ENCODE data around the gene PTPRN2. TPM values are rescaled to one million over a fixed set of nuclear protein-coding genes. Genes with fewer than 3 reads are reported as not detected.

Gene PTPRN2
- total RNA-seq, 3 donors from 2014 or later = 0.43 to 0.66 (median 0.63) TPM

DNA sequence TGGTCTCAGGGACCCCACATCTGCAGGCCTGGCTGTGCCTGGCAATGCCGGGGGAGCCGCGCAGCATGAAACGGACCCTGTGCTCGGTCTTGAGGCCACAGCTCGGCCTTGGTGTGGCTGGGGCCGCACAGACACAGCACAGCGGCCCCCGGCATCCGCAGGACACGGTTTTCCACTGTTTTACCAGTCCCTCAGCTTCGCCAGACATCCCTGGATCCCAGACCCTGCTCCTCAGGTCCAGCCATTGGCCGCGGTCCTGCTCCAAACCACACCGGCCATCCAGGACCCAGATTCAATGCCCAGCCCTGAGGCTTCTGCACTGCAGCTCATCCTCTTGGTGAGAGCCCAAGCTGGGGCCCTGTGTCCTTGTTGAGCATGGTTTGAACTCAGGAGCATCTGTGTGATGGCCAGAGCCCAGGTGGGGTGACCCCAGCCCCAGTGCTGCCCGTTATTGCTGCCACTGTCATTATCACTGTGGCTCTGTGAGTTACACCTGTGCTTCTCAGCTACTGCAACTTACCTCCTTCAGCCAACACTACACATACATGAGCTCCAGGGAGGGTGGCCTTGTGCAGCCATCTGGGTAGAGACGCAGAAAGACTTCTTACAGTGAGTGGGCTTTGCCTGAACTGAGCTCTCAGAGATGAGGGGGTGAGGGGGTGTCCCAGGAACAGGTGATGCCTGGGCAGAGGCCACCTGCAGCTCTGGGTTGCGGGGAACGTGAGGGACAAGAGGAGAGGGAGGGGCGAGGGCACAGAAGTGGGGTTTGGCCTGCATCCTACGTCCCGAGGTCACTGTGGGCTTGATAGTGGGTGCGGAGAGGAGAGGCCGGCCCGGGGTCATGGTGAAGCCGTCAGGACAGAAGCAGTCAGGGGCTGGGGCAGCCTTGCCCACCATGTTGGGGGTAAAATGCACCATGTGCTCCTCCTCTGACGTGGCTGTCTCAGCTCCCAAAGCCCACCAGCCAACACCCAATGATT lies 567.6 kb downstream of the PTPRN2 start:
- ATAC-seq = no peak
- H3K4me3 Mint-ChIP-seq = no peak overlapping the region
- DNase-seq = no peak
- H3K9me3 Mint-ChIP-seq = no peaks in the 10 kb centered on the region
- H3K27me3 Mint-ChIP-seq (ENCODE audit: low read depth) = no peaks in the 10 kb centered on the region
- no peaks in the 10 kb centered on the region for H3K36me3 Mint-ChIP-seq (ENCODE audit: insufficient read depth)
- H3K4me1 Mint-ChIP-seq (ENCODE audit: low read depth) = no peaks in the 10 kb centered on the region

DNA sequence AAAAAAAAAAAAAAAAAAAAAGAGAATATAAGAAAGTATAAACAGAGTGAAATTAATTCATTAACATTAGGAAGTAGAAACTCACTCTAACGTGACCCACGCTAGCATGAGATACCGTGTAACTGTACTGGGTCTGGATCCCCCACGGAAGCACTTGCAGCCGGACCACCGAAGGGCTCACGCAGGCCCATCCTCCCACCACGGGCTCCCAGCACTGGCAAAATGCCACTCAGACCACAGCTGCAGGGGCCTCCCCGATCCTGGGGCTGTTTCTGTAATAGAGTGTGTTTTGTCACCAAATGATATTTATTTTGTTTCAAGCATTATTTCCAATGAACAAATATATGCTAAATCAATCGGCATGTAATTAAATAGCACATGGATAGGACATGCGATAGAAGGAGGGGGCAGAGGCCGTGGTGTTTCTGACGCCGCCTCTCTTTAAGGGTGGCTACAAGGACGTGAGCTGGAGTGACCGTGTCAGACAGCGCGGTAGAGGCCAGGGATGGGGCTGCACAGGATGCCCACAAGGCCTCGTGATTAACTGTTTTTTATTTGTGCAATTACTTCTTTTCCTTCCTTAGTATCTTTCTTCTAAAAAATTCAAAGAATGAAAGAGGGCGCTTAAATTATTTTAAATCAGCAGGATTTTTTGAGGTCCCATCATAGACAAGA lies 568.5 kb downstream of the PTPRN2 start:
- H3K36me3 Mint-ChIP-seq (ENCODE audit: insufficient read depth) = no peaks in the 10 kb centered on the region
- H3K4me1 Mint-ChIP-seq (ENCODE audit: low read depth) = no peaks in the 10 kb centered on the region
- ATAC-seq (no peak), DNase-seq (no peak)
- H3K9me3 Mint-ChIP-seq = no peaks in the 10 kb centered on the region
- no peak overlapping the region for H3K4me3 Mint-ChIP-seq
- no peaks in the 10 kb centered on the region for H3K27me3 Mint-ChIP-seq (ENCODE audit: low read depth)

DNA sequence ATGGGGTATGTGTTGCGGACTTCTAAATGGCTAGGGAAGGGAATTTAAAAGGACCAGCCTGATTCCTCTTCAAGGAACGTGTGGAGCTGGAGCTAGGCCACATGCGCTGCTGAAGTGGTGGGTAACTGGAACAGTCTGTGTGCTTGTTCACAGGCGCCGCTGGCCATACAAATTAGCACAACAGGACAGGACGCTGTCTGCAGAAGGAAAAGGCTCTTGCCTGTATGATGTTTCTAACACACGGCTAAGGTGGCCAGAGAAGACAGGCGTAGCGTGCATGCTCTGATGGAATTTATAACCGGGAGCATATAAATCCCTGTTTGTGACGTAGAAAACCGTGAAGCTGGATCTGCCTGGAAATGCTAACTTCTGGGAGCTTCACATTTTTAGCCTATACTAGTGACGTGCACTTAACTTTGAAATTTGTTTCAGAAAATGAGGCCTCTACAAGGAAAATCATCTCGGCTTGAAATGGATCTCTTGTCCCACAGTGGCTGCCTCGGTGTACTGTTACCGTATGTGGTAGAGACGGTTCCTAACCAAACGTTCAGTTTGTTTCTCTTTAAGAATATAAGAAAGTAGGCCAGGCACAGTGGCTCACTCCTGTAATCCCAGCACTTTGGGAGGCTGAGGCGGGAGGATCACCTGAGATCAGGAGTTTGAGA lies 569.4 kb downstream of the PTPRN2 start:
- ATAC-seq = no peak
- Mint-ChIP-seq H3K27me3 (ENCODE audit: low read depth) (no peaks in the 10 kb centered on the region), H3K9me3 (no peaks in the 10 kb centered on the region), H3K4me1 (ENCODE audit: low read depth) (no peaks in the 10 kb centered on the region), H3K36me3 (ENCODE audit: insufficient read depth) (no peaks in the 10 kb centered on the region), H3K4me3 (no peak overlapping the region)
- DNase-seq = no peak

- Mint-ChIP-seq H3K4me3 (no peak overlapping the region), H3K9me3 (no peaks in the 10 kb centered on the region), H3K4me1 (ENCODE audit: low read depth) (no peaks in the 10 kb centered on the region), H3K27me3 (ENCODE audit: low read depth) (no peaks in the 10 kb centered on the region), H3K36me3 (ENCODE audit: insufficient read depth) (no peaks in the 10 kb centered on the region)
- ATAC-seq = no peak
- no peak for DNase-seq
Measured at GRCh38 chr7:158017111-158018097, 570.2 kb downstream of the PTPRN2 start.

- H3K9me3 Mint-ChIP-seq = no peaks in the 10 kb centered on the region
- no peak for ATAC-seq
- H3K4me1 Mint-ChIP-seq (ENCODE audit: low read depth) = peaks cover 8% of the 10 kb centered on the region
- DNase-seq = no peak
- H3K4me3 Mint-ChIP-seq = no peak overlapping the region
- no peaks in the 10 kb centered on the region for H3K27me3 Mint-ChIP-seq (ENCODE audit: low read depth)
- no peaks in the 10 kb centered on the region for H3K36me3 Mint-ChIP-seq (ENCODE audit: insufficient read depth)
Measured at GRCh38 chr7:158016180-158017097, 571.2 kb downstream of the PTPRN2 start.

DNA sequence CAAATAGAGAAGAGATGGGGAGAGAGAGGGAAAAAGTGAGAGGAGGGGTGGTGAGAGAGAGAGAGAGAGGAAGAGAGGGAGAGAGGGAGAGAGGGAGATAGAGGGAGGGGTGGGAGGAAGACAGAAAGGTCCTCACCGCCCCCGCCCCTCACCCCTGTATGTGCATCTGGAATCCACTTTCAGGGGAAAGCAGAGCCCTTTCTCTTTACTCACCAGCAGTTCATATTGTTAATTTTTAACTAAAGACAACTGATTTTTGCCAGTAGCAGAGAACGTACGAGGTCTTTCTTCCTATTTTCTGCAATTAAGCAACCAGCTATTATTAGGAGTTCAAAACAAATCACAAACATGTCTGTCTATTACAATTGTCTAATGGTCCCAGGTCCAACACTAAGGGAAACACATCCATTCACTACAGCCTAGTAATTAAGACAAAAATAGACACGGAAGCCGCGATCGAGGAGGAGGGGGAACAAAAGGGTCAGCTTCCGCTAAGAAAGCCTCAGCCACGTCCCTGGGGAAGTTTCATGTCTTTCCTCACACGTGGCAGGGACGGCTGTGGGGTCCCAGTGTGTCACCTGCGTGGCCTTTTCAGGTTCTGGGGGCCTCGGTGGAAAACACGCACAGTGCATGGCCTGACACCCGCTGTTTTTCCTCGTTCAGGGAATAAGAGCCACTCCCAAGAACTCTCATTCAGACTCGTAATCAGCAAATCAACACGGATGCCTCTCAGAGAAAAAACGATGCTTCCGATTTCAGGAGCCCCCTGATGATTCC lies 572.0 kb downstream of the PTPRN2 start:
- no peak for DNase-seq
- no peak for ATAC-seq
- Mint-ChIP-seq H3K4me1 (ENCODE audit: low read depth) (peaks cover 15% of the 10 kb centered on the region), H3K27me3 (ENCODE audit: low read depth) (no peaks in the 10 kb centered on the region), H3K4me3 (no peak overlapping the region), H3K9me3 (no peaks in the 10 kb centered on the region), H3K36me3 (ENCODE audit: insufficient read depth) (no peaks in the 10 kb centered on the region)

- Mint-ChIP-seq H3K27me3 (ENCODE audit: low read depth) (no peaks in the 10 kb centered on the region), H3K4me3 (no peak overlapping the region), H3K9me3 (no peaks in the 10 kb centered on the region), H3K4me1 (ENCODE audit: low read depth) (peaks cover 15% of the 10 kb centered on the region), H3K36me3 (ENCODE audit: insufficient read depth) (no peaks in the 10 kb centered on the region)
- DNase-seq (no peak), ATAC-seq (no peak)
Measured at GRCh38 chr7:158014976-158015375, 572.6 kb downstream of the PTPRN2 start.

- no peaks in the 10 kb centered on the region for H3K27me3 Mint-ChIP-seq (ENCODE audit: low read depth)
- no peaks in the 10 kb centered on the region for H3K9me3 Mint-ChIP-seq
Measured at GRCh38 chr7:158013085-158013668, 574.4 kb downstream of the PTPRN2 start.

DNA sequence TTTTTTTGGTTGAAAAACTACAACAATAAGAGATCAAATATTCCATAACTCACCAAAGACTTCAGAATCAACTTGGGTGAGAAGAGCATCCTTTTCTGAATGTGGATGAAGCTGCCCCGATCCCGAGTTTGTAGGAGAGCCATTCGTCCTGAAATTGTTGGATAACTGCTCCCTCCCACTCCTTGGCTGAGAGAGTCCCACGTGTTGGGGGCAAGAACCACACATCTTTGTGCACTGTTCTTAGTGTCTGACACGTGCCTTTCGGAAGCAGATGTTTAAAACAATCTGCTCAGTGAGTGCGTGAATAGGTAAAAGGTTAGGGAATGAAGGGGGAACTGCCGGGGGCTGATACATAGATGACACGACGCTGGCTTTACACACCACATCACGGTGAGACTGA lies 575.7 kb downstream of the PTPRN2 start:
- ATAC-seq (no peak), DNase-seq (no peak)
- no peaks in the 10 kb centered on the region for H3K36me3 Mint-ChIP-seq (ENCODE audit: insufficient read depth)
- no peaks in the 10 kb centered on the region for H3K27me3 Mint-ChIP-seq (ENCODE audit: low read depth)
- no peaks in the 10 kb centered on the region for H3K9me3 Mint-ChIP-seq
- H3K4me1 Mint-ChIP-seq (ENCODE audit: low read depth) = peaks cover 15% of the 10 kb centered on the region
- no peak overlapping the region for H3K4me3 Mint-ChIP-seq

More at GRCh38 chr7:158013085-158013668, 574.4 kb downstream of the PTPRN2 start:
- no peak for DNase-seq
- H3K36me3 Mint-ChIP-seq (ENCODE audit: insufficient read depth) = no peaks in the 10 kb centered on the region
- peaks cover 15% of the 10 kb centered on the region for H3K4me1 Mint-ChIP-seq (ENCODE audit: low read depth)
- no peak for ATAC-seq
- no peak overlapping the region for H3K4me3 Mint-ChIP-seq

DNA sequence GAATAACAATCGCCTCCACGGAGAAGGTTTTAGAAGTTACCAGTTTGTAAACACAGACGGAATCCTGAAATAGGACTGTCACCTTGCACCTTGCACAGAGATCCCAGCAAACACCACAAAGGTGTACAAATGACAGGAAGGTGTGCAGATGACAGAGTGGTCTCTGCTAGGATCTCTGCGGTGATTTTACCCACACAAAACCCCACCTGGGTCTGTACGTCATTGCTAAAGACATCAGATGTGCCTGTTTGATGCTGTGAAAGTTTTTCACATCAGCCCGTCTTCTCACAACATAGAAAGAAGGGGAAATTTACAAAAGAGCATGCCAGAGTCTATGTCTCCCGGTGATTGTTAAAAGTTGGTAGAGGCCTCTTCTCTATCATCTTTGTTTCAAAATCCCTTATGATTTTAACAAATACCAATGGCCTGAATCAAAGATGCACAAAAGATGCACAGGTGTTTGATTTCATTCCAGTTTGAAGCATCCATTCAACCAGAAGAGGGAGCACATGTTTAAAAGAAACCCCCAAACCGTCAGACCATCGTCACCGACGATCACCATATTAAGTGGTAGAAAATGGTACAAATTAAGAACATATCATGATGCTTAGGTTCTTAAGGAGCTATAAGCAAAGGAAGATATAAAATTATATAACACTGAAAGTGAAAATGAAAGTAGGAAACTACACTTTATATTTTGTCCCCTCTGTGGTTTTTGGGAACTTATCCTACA lies 576.5 kb downstream of the PTPRN2 start:
- H3K27me3 Mint-ChIP-seq (ENCODE audit: low read depth) = no peaks in the 10 kb centered on the region
- H3K4me3 Mint-ChIP-seq = no peak overlapping the region
- no peaks in the 10 kb centered on the region for H3K9me3 Mint-ChIP-seq
- peaks cover 15% of the 10 kb centered on the region for H3K4me1 Mint-ChIP-seq (ENCODE audit: low read depth)
- no peaks in the 10 kb centered on the region for H3K36me3 Mint-ChIP-seq (ENCODE audit: insufficient read depth)
- ATAC-seq (no peak), DNase-seq (no peak)

DNA sequence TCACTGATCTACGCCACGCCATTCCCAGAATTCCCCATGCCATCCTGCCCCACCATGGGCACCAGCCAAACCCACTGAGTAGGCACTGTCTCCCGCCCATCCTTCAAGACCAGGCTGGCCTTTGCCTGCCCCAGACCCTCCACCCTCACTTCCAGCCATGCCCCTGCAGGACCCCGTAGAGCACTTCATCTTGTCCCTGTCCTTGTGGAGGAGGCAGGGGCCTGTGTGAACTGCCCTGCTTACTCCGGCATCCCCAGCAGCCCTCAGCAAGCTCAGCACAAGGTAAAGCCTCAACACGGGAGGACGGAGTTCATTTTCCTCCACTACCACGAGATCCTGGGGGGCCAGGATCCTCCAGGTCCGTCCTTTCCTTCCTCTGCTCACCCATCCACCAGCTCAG lies 577.7 kb downstream of the PTPRN2 start:
- peaks cover 1% of the 10 kb centered on the region for H3K27me3 Mint-ChIP-seq (ENCODE audit: low read depth)
- ATAC-seq (no peak), DNase-seq (no peak)
- no peaks in the 10 kb centered on the region for H3K9me3 Mint-ChIP-seq
- H3K4me1 Mint-ChIP-seq (ENCODE audit: low read depth) = peaks cover 15% of the 10 kb centered on the region
- H3K36me3 Mint-ChIP-seq (ENCODE audit: insufficient read depth) = no peaks in the 10 kb centered on the region
- H3K4me3 Mint-ChIP-seq = no peak overlapping the region

All from activated T-cell treated with anti-CD3 and anti-CD28 coated beads, Interleukin-2, amount 50 U/mL, for 4 hours (primary cell).